Prostate gland (tissue), 1 donor: ENCODE measurements around the gene ADARB2.

Source experiments
- POLR2A ChIP-seq: fragments of 450-650 bp; IDR thresholded peaks from one replicate; pipeline ENCODE4 v1.6.1; 2016; ENCODE audit warnings: antibody characterized with exemption, mild to moderate bottlenecking
- POLR2AphosphoS5 ChIP-seq: sonication (generic); formaldehyde crosslinking; IDR thresholded peaks from one replicate; pipeline ENCODE4 v1.6.1; 2017; ENCODE audit warnings: antibody characterized with exemption

DNA sequence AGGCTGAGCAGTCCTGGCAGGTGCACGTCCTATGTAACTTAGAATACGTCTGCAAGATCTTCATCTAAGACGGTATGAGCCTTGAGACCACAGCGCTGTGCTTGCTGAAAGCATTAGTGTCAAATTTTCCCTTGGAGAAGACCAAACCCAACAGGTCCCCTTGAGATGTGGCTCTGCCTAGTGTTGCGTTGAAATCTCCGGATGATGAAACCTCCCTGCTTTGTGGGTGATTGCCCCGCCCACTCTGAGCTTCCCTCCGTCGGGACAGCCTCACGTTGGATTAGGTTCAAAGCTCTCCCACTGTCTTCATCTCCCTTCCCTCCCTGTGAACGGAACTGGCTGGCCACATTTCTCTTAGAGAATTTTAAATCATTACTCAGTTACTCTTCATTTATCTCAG is 102.0 kb downstream of the ADARB2 start:
- TF ChIP-seq POLR2AphosphoS5 (no peak), POLR2A (no peak)
